HG02571 (cell line): ENCODE measurements around the gene TRIM71.
"Not testable (repeated sequence)": the region's sequence is repeated elsewhere in the genome, so short reads cannot be mapped to it uniquely, and the experiment has no call there.

ENCODE experiments used
- ATAC-seq: cut with Tn5 transposase; IDR thresholded peaks from one replicate; pipeline ENCODE4 v1.9.1; 2021; ENCODE audit warnings: mild to moderate bottlenecking, moderate library complexity; ENCODE audit not compliant: unreplicated experiment

TRIM71 gene

DNA sequence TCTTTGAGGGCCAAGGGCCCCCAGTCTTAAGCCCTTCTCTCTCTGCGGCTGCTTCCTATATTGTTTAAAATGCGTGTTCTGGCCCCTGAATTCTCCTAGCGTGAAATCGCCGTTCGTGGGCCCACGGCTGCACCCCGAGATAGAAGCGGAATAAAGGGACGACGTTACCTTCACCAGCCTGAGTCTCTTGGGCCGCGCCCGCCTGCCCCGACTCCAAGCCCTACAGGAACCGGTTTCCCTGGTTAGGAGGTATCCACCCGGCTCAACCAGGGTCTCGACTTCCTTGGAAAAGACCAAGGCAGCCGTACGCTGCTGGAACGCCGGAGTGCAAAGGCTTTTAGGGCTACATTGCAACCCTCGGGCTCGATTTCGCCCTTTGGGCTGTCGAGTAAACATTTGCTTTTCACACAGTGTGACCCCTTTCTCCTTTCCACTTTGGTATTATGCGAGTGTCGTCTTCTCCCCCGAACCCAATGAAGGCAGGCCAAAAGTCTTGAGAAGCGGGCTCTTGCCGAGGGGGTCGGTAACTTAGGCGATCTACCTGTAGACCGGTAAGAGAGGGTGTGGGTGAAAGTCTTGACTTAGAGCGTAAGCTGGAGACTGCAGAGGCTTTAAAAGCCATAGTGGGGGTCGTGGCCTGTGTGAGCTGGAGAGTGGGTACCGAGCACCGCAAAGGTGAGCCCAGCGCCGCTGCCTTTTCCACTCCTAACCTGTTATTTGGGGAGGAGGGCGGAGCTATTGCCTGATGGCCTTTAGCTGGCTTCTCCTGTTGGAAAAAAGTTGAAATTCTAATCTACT is 2.0 kb downstream of the TRIM71 start:
- ATAC-seq, result no peak

DNA sequence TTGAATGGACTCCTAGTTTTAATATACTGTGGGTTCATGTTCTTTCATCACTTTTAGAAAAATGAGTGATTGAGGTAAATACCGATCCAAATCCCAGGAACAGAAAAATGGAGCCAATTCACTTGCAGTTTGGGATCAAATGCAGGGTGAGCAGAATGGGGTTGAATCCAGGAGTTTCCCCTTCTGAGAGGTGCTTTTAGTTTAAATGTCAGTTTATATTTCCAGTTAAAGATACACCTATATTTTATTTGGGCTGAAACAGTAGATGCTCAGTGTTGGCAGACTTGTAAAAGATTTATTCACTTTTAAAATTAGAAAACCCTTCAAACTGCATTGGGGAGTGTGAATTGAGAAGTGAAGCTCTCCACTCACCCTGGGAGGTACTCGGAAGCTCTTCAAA is 2.6 kb downstream of the TRIM71 start:
- ATAC-seq, result no peak

DNA sequence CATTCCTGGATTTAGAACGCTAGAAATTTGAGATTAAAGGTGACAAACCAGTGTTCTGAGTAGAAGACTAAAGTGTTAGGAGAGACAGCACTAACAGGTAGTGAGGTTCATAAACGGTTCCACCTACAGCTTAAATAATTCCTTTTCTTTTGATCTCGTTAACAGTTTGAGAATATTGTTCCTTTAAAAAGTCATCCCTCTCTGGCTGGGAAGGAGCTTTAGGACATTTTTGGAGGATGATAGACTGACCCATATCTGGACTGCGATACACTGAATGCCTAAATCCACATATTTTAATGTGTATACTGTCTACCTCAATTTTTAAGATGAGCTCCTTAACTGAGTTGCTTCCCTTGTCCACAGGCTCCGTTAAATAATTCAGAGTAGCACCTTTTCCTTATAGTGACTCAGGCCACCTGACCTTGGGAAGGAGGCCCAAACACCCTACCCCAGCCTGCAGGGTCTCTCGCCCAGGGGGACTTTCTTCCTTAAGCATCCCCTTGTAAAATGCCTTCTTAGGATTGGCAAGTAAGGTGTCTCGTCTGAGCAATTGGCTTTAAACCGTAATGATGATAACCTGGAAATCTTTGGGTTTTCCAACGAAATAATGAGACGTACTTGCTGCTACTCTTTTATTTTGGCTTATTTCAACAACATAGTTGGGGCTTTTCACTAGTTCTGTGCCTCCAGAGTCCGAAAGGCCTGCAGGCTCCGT is 3.3 kb downstream of the TRIM71 start:
- no peak for ATAC-seq

DNA sequence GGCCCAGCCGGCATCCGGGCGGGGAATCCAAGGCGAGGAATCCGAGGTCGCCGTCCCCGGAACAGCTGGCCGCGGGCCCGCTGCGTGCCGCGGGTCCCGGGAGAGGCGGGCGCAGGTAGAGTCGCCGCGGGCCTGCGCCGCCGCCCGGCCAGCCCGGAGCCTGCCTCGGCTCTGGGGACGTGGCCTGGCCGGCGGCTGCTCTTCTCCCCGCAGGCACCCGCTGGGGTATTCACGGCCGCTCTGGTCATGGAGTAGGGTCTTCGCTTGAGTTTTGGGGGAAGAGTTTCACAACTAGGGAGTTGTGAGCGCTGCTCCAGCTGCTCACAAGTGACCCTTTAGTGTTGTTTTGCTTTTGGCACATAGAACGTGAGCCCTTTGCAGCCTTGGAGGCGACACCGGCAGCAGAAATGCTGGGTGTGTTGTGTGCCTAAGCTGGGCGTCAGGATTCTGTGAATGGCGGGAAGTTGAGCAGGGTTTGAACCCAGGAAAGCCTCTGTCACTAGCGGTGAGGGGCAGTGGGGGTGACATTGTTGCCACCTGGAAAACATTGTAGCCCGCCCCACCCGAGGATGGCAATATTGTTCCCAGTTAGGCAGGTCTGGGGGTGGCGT is 4.0 kb downstream of the TRIM71 start:
- no peak for ATAC-seq

DNA sequence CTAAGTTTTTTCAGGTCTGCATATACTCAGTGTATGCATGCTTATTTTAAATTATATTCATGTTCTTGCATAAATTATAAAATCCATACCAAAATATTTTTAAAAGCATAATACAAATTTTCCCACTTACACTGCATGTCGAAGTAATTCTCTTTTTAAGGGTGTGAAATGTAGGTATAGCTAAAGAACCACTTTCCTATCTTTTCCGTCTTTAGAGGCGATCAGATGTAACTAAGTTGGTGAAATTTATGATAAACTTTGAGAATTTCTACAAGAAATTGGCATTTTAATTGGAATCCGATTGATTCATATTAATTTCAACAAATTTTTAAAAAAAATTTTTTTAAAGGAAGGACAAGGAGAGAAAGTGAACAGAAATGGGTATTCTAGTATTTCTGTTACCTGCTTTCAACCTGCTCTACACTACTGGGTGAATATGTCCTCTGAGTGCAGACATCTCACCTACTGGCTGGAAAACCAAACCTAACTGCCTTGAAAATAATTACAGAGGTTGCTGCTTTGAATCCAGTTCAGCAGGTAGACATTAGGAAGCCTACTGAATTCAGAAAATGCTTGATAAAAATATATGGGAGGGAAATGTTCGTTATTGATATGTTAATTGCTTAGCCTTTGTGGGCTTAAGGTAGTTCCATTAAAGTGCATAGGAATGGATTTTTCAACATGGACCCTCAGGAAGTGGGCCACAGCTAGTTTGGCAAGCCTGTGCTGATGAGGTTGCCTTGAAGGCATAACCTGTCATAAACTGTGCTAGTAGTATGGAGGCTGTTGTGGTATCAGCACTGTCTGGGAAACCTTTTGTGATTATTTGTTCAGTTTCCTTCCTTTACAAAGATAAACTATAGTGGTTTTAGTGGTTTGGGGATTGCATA is 5.1 kb downstream of the TRIM71 start:
- no peak for ATAC-seq

DNA sequence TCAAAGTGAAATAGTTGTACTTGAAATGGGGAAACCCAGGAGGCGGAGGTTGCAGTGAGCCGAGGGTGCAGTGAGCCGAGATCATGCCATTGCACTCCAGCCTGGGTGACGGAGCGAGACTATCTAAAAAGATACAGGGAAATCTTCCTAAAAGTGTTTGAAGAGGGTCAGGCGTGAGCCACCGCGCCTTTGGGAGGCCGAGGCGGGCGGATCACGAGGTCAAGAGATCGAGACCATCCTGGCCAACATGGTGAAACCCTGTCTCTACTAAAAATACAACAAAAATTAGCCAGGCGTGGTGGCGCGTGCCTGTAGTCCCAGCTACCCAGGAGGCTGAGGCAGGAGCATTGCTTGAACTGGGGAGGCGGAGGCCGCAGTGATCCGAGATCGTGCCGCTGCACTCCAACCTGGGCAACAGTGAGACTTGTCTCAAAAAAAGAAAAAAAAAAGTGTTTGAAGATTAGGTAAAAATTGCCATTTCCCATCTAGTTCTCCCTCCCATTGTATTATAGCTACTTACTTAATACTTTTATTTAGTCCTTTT is 5.9 kb downstream of the TRIM71 start:
- not testable (repeated sequence) for ATAC-seq

DNA sequence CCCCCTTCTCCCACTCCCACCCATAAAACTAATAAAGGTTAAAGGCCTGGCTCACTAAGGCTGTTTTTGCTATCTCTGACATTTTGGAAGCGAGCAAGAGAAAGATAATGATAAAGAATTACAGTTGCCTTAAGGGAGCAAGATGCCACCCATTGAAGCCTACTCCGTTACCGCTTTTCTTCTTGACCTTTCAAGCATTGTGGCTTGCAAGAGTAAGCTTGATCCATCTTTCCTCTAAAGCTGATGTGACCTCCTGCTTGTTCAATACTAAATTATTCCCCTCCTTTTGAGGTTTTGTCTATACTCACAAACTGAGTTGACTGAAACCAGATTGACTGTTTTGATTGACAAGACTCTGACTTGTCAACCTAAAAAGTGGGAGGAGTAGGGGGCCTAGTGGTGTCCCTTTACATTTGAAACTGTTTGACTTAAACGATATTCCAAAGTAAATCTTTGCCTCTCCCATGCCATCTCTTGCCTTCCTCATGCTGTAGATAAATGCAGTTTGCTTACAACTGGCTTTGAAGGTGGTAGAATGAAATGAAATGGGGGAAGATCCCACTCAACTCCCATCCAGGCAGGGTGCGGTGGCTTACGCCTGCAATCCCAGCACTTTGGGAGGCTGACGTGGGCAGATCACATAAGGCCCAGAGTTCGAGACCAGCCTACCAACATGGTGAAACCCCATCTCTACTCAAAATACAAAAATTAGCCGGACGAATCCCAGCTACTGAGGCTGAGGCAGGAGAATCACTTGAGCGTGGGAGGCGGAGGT is 8.0 kb downstream of the TRIM71 start:
- no peak for ATAC-seq

DNA sequence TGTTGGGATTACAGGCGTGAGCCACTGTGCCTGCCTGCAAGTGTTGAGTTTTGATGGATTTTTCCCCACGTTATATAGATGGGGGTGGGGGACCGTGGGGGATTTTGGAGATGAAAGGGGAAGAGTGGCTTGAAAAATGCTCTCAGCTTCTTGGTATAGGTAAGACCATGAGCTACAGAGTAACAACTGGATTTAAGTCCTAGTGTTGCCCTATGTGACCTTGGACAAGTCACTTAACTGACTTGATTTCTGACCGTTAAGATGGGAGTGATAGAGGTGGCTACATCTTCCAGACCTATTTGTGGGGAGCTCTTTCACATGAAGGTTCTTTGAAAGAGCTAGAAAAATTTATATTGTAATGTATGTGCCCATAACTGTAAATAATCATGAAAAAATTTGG is 13.3 kb downstream of the TRIM71 start:
- no peak for ATAC-seq

DNA sequence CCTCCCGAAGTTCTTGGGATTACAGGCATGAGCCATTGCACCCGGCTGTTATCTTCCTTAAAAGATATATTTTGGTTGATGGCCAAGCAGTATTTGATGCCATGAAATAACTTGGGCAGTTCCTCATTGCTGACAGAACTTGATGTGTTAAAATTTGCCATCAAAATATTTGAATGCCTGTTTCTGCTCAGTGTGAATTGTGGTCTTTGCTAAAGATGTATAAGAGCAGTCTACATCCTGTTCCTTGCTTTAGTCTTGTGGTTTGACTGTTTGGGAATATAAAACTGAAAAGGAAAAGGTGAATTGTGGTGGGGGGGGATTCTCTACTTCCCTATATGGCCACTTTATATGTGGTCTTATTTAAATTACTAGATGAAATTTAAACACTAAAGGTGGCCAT is 14.0 kb downstream of the TRIM71 start:
- ATAC-seq, result no peak

DNA sequence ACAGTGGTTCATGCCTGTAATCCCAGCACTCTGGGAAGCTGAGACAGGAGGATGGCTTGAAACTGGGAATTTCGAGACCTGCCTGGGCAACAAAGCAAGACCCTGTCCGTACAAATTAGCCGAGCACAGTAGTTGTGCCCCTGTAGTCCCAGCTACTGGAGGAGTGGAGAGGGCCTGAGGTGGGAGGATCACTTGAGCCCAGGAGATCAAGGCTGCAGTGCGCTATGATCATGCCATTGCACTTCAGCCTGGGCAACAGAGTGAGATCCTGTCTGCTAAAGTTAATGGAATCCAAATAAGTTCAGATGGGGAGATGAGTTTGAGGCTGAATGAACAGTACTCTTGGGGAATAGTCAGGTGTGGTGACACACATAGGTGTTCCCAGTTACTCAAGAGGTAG is 14.4 kb downstream of the TRIM71 start:
- ATAC-seq, result no peak

DNA sequence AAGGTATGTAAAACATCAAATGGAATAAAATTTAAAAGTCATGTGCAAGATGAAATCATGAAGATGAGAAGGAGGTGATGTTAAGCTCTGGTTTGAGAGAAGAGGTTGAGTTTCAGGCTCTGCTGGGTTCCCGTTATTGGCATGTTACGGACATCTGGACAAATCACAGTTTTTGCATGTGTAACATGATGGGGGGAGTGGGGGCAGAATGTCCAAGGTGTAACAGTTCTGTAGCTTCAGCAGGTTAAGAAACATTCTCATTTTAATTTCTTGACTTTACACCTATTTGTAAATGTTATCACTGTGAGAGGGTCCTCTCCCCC is 17.2 kb downstream of the TRIM71 start:
- no peak for ATAC-seq

DNA sequence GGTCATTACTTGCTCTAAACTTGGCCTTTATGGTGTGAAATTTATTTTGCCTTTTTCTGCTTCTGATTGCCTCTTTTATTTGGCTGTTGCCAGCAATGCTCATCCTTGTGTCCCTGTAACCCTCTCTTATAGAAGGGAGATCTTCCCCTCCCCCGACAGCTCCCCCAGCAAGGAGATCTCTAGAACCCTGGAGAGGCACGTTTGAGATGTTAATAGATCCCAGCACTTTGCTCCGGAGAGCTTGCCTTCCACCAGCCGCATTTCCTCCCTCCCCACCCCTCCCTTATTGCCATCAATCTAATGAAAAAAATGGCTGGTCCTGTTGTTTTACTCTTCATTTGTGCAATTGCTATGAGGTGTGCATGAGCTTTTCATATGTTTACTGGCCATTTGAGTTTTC is 18.2 kb downstream of the TRIM71 start:
- no peak for ATAC-seq

DNA sequence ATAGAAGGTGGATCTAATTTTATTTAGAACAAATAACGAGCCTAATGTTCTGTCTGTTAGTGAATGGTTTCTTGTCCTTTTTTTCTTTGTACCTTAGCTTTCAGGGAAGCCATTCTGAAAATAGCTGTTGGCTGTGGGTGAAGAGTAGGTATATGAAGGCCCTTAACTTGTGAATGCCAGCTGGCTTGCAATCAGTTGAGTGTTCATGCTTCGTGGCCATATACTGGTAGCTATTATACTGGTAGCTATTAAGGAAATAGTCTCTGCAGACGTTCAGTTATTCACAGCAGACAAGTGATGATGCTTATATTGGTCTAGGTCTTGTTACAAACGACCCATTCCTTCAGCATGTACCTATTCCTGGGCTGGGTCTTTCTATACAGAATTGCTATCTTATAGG is 18.8 kb downstream of the TRIM71 start:
- ATAC-seq, result no peak

DNA sequence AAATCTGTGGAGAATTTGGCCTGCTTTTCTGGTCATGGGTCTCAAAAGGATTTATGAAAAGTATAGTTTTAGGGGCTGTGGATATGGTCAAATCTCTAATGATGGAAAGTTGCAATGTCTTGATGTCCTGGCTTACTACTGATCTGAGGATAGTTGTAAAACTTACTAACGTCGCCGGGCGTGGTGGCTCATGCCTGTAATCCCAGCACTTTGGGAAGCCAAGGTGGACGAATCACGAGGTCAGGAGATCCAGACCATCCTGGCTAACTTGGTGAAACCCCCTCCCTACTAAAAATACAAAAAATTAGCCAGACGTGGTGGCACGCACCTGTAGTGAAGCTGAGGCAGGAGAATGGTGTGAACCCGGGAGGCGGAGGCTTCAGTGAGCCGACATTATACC is 19.6 kb downstream of the TRIM71 start:
- no peak for ATAC-seq

DNA sequence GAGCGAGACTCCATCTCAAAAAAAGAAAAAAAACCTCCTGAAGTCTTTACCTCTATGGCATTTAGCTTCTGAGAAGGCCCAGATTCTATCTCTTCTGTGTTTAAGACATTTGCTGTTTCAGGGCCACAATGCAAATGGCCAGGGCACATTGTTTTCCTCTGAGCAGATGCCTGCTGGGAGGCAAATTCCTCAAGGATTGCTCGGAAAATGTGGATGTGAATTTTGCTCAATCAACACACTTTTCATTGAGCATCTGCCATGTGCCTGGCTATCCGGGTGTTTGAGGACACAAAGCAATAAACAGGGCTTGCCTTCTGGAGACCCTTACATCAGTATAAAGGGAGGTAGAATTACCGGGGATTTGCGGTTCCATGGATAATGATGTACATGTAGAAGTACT is 20.0 kb downstream of the TRIM71 start:
- no peak for ATAC-seq

DNA sequence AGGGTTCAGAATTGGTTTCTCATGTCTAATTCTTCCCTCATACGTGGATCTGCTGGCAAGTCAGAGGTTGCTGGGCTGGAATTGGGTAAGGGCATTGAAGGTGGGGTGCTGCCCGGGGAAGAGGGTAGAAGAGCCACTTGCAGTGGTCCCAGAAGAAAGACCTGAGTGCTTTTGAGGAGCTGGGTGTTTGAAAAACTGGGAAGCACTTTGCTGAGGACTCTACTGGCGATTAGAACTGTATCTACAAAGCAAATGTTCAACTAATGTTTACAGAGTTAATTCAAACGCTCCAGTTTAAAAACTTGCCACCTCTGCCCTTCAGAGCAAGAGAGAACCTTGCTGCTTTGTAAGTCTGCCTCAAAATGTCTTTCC is 21.9 kb downstream of the TRIM71 start:
- ATAC-seq, result no peak

DNA sequence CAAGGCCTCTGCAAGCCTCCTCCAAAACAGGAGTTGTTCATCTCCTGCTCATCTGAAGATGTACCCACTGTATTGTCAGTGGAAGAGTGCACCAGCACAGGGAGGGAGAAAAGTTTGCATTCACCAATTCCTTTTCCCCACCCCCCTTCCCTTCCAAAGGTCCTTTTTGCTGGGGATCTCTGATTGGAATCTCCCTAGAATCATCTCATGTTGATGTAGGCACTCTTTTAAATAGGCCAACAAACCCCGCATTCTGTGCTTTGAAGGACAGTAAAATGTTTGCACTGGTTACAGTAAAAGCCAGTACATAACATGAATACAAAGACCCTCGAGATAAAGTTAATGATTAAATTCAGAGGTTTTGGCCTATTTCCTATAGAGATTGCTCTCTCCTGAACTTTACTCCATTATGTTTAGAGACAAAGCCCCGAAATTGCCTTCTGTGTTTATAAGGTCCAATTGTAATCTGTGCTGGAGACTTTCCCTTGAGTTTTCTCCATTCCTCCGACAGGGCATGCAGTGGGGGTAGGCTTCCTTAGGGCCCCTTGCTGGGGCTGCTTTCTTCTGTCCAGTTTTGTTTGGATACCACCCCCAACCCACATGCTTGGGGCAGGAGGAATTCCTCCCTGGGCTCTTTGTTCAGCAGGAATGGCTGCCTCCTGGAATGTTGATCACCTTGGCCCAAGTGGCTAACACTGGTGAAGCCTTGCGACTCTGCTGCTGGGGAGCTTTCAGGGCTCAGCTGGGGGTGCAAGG is 22.5 kb downstream of the TRIM71 start:
- ATAC-seq, result no peak

DNA sequence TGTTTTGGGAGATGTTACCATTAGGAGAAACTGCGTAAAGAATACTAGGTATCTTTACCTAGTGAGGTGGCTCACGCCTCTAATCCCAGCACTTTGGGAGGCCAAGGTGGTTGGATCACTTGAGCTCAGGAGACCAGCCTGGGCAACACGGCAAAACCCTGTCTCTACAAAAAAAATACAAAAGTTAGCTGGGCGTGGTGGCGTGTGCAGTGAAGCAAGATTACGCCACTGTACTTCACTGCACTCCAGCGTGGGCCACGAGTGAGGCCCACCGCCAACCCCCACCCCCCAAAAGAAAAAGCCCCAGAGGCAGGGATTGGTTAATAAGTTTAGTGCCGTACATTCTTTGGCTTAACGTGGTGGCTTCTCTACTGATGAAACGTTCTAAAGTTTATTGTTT is 23.5 kb downstream of the TRIM71 start:
- ATAC-seq, result no peak

DNA sequence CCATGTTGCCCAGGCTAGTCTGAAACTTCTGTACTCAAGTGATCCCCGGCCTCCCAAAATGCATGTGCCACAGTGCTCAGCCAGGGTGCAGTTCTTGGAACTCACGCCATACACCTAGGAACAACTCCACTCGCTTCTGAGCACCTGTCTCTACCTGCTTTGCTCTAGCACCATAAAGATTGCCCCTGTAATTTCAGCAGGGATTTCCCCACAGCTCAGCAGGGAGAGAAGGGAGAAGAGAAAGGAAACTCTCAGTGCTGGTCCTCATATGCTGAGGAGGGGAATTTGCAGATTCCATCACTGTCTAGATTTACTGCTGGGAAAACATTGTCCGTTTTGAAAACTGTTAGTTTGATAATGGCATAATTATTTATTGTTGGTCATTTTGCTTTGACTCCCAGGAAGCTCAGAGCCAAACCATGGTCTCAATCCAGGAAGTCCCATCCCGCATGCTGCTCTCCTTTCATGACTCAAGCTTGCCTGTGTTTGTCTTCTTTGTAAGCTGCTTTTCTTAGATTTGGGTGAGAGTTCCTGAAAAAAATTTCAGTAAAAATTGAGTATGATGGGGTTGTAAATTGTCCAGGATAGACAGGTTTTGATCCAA is 24.2 kb downstream of the TRIM71 start:
- no peak for ATAC-seq
